HepG2 (cell line): Measurements from ENCODE around the gene KAZALD1.

ENCODE experiments used
- CTCF ChIP-seq: sonication (generic); formaldehyde crosslinking; IDR thresholded peaks from 2 replicates; pipeline ENCODE4 v1.5.0; 2020; ENCODE audit warnings: mild to moderate bottlenecking, missing genetic modification reagents, moderate library complexity
- HDAC6 ChIP-seq: fragments of 200-600 bp; sonication (generic); IDR thresholded peaks from 2 replicates; pipeline ENCODE4 v1.7.0; 2017; ENCODE audit warnings: mild to moderate bottlenecking, antibody characterized with exemption, low read length, low read depth
- ZFP36 ChIP-seq: fragments of 150-350 bp; IDR thresholded peaks from 2 replicates; pipeline ENCODE4 v1.6.1; 2018; ENCODE audit warnings: borderline replicate concordance, low read length, low read depth; ENCODE audit not compliant: partially characterized antibody
- ZNF20 ChIP-seq: sonication (generic); formaldehyde crosslinking; IDR thresholded peaks from 2 replicates; pipeline ENCODE4 v1.4.0; 2020; ENCODE audit warnings: mild to moderate bottlenecking, moderate library complexity, missing genetic modification reagents
- ZNF777 ChIP-seq: sonication (generic); formaldehyde crosslinking; IDR thresholded peaks from 2 replicates; pipeline ENCODE4 v1.4.0; 2020; ENCODE audit warnings: missing genetic modification reagents

GRCh38 chr10:101016814-101017213 is 45.0 kb upstream of the KAZALD1 start:
- TF ChIP-seq ZNF777 (CRISPR knock-in tag) (no peak), HDAC6 (no peak), ZFP36 (no peak), CTCF (no peak), ZNF20 (CRISPR knock-in tag) (no peak)
